HepG2 (cell line): ENCODE results near the gene IQSEC1. TPM values are rescaled to one million over a fixed set of nuclear protein-coding genes. Genes with fewer than 3 reads are reported as not detected.

Experiments used
- CENPBD1 ChIP-seq: sonication (generic); formaldehyde crosslinking; IDR thresholded peaks from 2 replicates; pipeline ENCODE4 v1.8.0; 2022; ENCODE audit warnings: missing genetic modification reagents, low read depth, mild to moderate bottlenecking, borderline replicate concordance
- CREBL2 ChIP-seq: sonication (generic); formaldehyde crosslinking; IDR thresholded peaks from 2 replicates; pipeline ENCODE4 v1.8.1; 2023; ENCODE audit warnings: missing genetic modification reagents, mild to moderate bottlenecking, borderline replicate concordance
- ELF4 ChIP-seq: sonication (generic); formaldehyde crosslinking; IDR thresholded peaks from 2 replicates; pipeline ENCODE4 v1.5.0; 2020; ENCODE audit warnings: missing genetic modification reagents, mild to moderate bottlenecking, moderate library complexity, borderline replicate concordance
- HOXA5 ChIP-seq: sonication (generic); formaldehyde crosslinking; IDR thresholded peaks from 2 replicates; pipeline ENCODE4 v1.4.0; 2020; ENCODE audit warnings: missing genetic modification reagents
- JUN ChIP-seq: sonication (generic); formaldehyde crosslinking; IDR thresholded peaks from 2 replicates; pipeline ENCODE4 v1.4.0; 2020; ENCODE audit warnings: mild to moderate bottlenecking, missing genetic modification reagents
- MTF2 ChIP-seq: sonication (generic); formaldehyde crosslinking; IDR thresholded peaks from 2 replicates; pipeline ENCODE4 v1.5.0; 2020; ENCODE audit warnings: missing genetic modification reagents, borderline replicate concordance
- RERE ChIP-seq: IDR thresholded peaks from 2 replicates; pipeline ENCODE4 v1.6.1; 2016; ENCODE audit warnings: low read depth, missing genetic modification reagents, missing compliant biosample characterization
- U2AF1 ChIP-seq: fragments of 200-400 bp; formaldehyde crosslinking; optimal IDR thresholded peaks from 2 replicates; pipeline ENCODE3; 2017; ENCODE audit warnings: mild to moderate bottlenecking, low read depth, low read length
- ZNF547 ChIP-seq: sonication (generic); formaldehyde crosslinking; IDR thresholded peaks from 2 replicates; pipeline ENCODE4 v1.5.1; 2020; ENCODE audit warnings: mild to moderate bottlenecking, missing genetic modification reagents
- ZNF646 ChIP-seq: sonication (generic); formaldehyde crosslinking; IDR thresholded peaks from 2 replicates; pipeline ENCODE4 v1.9.0; 2021; ENCODE audit warnings: mild to moderate bottlenecking, missing genetic modification reagents
- ZNF775 ChIP-seq: sonication (generic); formaldehyde crosslinking; IDR thresholded peaks from 2 replicates; pipeline ENCODE4 v1.4.0; 2020; ENCODE audit warnings: missing genetic modification reagents, mild to moderate bottlenecking, moderate library complexity, borderline replicate concordance
- polyA plus RNA-seq, 8 experiments: library from polyadenylated mRNA; depleted of rRNA in 3 of 8; stranded (reverse) in 7 of 8; unstranded in 1 of 8; fragments of >200 nt; fragmentation: Illumina TruSeq in 4 of 8; extraction: Trizol in 4 of 8; gene quantifications; 2 replicates each; pipeline versions ENCODE4 v1.2.1 to v1.2.3, GENCODE V29; 2011 to 2016; ENCODE audit warnings: low read depth in 4 of 8, missing spikeins in 1 of 8, mixed read lengths in 1 of 8; ENCODE audit not compliant: insufficient read depth in 1 of 8
- total RNA-seq, 5 experiments: library from RNA; depleted of rRNA; stranded (reverse); fragments of >200 nt; fragmentation: Illumina TruSeq; extraction: Trizol; gene quantifications; 2 replicates each; pipeline ENCODE4 v1.2.3, GENCODE V29; 2016; ENCODE audit warnings: low read depth in 1 of 5
- TF ChIP-seq, protein P1 (sequence below): IDR thresholded peaks from 2 replicates; pipeline ENCODE4 v1.6.1; 2012; ENCODE audit warnings: low read length, improper control_type of control experiment

Gene IQSEC1
- total and polyA plus RNA-seq, 2 of the 13 experiments (the other 11 are each of a cell fraction or from before 2014, with no cell fraction given) = 17.4 to 20.2 TPM

DNA sequence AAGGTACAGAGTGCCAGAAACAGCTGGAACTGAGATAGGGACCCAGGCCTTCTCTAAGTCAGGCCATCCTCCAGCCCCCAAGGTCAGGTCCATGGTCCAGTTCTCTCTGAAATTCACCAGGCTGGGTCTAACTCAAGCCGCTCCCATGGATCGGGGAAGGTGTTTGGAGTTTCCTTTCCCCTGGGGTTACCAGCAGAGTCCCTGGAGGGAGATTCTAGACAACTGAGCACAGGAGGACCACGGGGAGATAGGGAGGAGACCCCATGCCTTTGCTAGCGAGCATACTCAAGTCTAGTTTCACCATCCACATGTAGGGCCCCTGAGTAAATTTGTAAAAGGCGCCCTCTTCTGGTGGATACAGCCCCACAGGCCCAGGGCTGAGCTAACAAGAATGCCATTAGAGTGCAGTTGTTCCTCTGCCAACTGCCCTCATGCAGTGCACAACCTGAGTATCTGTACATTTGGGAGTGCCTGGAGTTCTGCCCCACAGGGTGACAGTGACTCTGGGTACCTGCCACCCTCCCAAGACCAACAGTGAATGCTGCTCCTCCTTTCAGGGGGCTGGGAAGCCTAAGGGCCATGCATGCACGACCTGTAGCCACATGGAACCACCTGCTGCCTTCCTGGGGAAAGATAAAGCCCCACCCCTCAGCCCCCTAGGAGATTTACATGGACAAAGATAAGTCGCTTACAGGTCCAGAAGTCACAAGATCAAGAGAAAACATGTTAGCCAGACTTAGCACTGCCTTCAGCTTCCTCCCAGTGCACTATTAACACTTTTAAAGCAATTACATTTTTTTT lies 89.0 kb downstream of the IQSEC1 start (continued):
- TF ChIP-seq RERE (CRISPR knock-in tag) = no peak
- no peak for TF ChIP-seq ZNF775 (CRISPR knock-in tag)
- TF ChIP-seq U2AF1 = no peak
- TF ChIP-seq, protein P1, sequence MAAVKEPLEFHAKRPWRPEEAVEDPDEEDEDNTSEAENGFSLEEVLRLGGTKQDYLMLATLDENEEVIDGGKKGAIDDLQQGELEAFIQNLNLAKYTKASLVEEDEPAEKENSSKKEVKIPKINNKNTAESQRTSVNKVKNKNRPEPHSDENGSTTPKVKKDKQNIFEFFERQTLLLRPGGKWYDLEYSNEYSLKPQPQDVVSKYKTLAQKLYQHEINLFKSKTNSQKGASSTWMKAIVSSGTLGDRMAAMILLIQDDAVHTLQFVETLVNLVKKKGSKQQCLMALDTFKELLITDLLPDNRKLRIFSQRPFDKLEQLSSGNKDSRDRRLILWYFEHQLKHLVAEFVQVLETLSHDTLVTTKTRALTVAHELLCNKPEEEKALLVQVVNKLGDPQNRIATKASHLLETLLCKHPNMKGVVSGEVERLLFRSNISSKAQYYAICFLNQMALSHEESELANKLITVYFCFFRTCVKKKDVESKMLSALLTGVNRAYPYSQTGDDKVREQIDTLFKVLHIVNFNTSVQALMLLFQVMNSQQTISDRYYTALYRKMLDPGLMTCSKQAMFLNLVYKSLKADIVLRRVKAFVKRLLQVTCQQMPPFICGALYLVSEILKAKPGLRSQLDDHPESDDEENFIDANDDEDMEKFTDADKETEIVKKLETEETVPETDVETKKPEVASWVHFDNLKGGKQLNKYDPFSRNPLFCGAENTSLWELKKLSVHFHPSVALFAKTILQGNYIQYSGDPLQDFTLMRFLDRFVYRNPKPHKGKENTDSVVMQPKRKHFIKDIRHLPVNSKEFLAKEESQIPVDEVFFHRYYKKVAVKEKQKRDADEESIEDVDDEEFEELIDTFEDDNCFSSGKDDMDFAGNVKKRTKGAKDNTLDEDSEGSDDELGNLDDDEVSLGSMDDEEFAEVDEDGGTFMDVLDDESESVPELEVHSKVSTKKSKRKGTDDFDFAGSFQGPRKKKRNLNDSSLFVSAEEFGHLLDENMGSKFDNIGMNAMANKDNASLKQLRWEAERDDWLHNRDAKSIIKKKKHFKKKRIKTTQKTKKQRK = no peak
- no peak for TF ChIP-seq ZNF646 (CRISPR knock-in tag)
- TF ChIP-seq HOXA5 (CRISPR knock-in tag) = no peak
- TF ChIP-seq MTF2 (CRISPR knock-in tag) = no peak
- no peak for TF ChIP-seq CENPBD1 (CRISPR knock-in tag)
- TF ChIP-seq JUN = no peak
- no peak for TF ChIP-seq ZNF547 (CRISPR knock-in tag)
- TF ChIP-seq ELF4 (CRISPR knock-in tag) = no peak
- no peak for TF ChIP-seq CREBL2 (CRISPR knock-in tag)
